WTC11 (cell line): Measurements from ENCODE around the gene IRAK2.

Experiments
- ESRRA ChIP-seq: sonication (generic); formaldehyde crosslinking; IDR thresholded peaks from 2 replicates; pipeline ENCODE4 v1.8.1; 2022; ENCODE audit warnings: mild to moderate bottlenecking, missing genetic modification reagents, borderline replicate concordance
- JUN ChIP-seq: sonication (generic); formaldehyde crosslinking; IDR thresholded peaks from 2 replicates; pipeline ENCODE4 v1.8.0; 2023; ENCODE audit warnings: mild to moderate bottlenecking, missing genetic modification reagents
- NR3C1 ChIP-seq: sonication (generic); formaldehyde crosslinking; conservative IDR thresholded peaks from 2 replicates; pipeline ENCODE4 v1.8.1; 2023; ENCODE audit warnings: low read depth, mild to moderate bottlenecking, missing genetic modification reagents
- PREB ChIP-seq: sonication (generic); formaldehyde crosslinking; IDR thresholded peaks from 2 replicates; pipeline ENCODE4 v1.8.1; 2022; ENCODE audit warnings: mild to moderate bottlenecking, missing genetic modification reagents, moderate library complexity, borderline replicate concordance
- ZNF317 ChIP-seq: sonication (generic); formaldehyde crosslinking; IDR thresholded peaks from 2 replicates; pipeline ENCODE4 v1.8.1; 2023; ENCODE audit warnings: low read depth, mild to moderate bottlenecking, moderate library complexity, missing genetic modification reagents, borderline replicate concordance
- TF ChIP-seq, protein P1 (sequence below): fragments of 200-600 bp; IDR thresholded peaks from 2 replicates; pipeline ENCODE4 v1.8.0; 2022; ENCODE audit warnings: antibody characterized with exemption

DNA sequence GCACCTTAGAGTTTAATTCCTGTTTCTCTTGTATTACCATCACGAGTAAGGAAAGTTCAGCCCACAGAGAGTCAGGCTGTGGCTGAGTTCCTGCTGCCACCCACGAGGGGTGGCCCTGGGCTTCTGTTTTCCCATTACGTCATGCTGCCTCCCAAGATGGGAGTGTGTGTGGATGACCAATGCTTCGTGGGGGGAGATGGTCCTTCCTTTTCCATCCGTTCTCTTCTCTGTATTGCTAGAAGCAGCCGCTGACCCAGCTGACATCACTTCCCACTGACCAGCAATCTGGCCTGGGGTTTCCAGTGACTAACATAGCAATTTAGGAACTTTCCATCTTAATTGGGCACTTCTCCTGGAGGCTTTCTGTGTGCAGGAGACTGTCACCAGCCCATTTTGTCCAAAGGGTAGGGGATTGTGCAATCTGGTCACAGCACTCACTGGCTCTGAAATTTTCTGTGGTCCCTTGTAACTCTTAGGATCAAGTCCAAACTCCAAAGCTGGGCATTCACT lies 9.3 kb downstream of the IRAK2 start:
- TF ChIP-seq, protein P1, sequence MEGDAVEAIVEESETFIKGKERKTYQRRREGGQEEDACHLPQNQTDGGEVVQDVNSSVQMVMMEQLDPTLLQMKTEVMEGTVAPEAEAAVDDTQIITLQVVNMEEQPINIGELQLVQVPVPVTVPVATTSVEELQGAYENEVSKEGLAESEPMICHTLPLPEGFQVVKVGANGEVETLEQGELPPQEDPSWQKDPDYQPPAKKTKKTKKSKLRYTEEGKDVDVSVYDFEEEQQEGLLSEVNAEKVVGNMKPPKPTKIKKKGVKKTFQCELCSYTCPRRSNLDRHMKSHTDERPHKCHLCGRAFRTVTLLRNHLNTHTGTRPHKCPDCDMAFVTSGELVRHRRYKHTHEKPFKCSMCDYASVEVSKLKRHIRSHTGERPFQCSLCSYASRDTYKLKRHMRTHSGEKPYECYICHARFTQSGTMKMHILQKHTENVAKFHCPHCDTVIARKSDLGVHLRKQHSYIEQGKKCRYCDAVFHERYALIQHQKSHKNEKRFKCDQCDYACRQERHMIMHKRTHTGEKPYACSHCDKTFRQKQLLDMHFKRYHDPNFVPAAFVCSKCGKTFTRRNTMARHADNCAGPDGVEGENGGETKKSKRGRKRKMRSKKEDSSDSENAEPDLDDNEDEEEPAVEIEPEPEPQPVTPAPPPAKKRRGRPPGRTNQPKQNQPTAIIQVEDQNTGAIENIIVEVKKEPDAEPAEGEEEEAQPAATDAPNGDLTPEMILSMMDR: no peak
- TF ChIP-seq ESRRA (no peak), ZNF317 (CRISPR knock-in tag) (no peak), JUN (CRISPR knock-in tag) (no peak), NR3C1 (no peak), PREB (CRISPR knock-in tag) (no peak)
